KMS-11 (cell line): ENCODE measurements around the gene TAF4.

Source experiments
- H2AFZ ChIP-seq: fragments of 200-600 bp; sonication (generic); 2 replicates; pipeline ENCODE4 v1.6.1; 2016; ENCODE audit warnings: antibody characterized with exemption, mixed run types, low read depth
- H3K27ac ChIP-seq: fragments of 200-600 bp; sonication (generic); 2 replicates; pipeline ENCODE4 v1.6.1; 2016; ENCODE audit warnings: mild to moderate bottlenecking, mixed run types
- H3K27me3 ChIP-seq: fragments of 200-600 bp; sonication (generic); 2 replicates; pipeline ENCODE4 v1.6.1; 2017; ENCODE audit warnings: mild to moderate bottlenecking, low read depth, mixed run types, moderate library complexity; ENCODE audit not compliant: insufficient read depth
- H3K36me3 ChIP-seq: fragments of 200-600 bp; sonication (generic); 2 replicates; pipeline ENCODE4 v1.6.1; 2017; ENCODE audit warnings: mild to moderate bottlenecking, mixed run types; ENCODE audit not compliant: insufficient read depth
- H3K4me1 ChIP-seq: fragments of 200-600 bp; sonication (generic); 2 replicates; pipeline ENCODE4 v1.6.1; 2016; ENCODE audit warnings: mild to moderate bottlenecking, low read depth, mixed run types; ENCODE audit not compliant: poor library complexity, severe bottlenecking
- H3K4me2 ChIP-seq: fragments of 200-600 bp; sonication (generic); 2 replicates; pipeline ENCODE4 v1.7.0; 2016; ENCODE audit warnings: mild to moderate bottlenecking, mixed run types
- H3K4me3 ChIP-seq: fragments of 200-600 bp; sonication (generic); IDR thresholded peaks from 2 replicates; pipeline ENCODE4 v1.6.1; 2017; ENCODE audit warnings: low read depth, low read length, mixed read lengths; ENCODE audit not compliant: insufficient read depth
- H3K79me2 ChIP-seq: fragments of 200-600 bp; sonication (generic); 2 replicates; pipeline ENCODE4 v1.6.1; 2016; ENCODE audit warnings: low read depth, mixed run types; ENCODE audit not compliant: insufficient read depth
- H3K9ac ChIP-seq: fragments of 200-600 bp; sonication (generic); 2 replicates; pipeline ENCODE4 v1.6.1; 2016; ENCODE audit warnings: mild to moderate bottlenecking, mixed run types
- H4K20me1 ChIP-seq: fragments of 200-600 bp; sonication (generic); 2 replicates; pipeline ENCODE4 v1.6.1; 2016; ENCODE audit warnings: mild to moderate bottlenecking, mixed run types; ENCODE audit not compliant: insufficient read depth
- CTCF ChIP-seq: fragments of 200-600 bp; sonication (generic); conservative IDR thresholded peaks from 2 replicates; pipeline ENCODE4 v1.6.1; 2017; ENCODE audit warnings: low read depth, mild to moderate bottlenecking, antibody characterized with exemption, low read length, moderate library complexity, mixed read lengths

TAF4 gene

GRCh38 chr20:62025394-62025793 is 40.3 kb downstream of the TAF4 start:
- peaks cover 97% of the 10 kb centered on the region for H3K79me2 ChIP-seq
- no peak overlapping the region for H3K9ac ChIP-seq
- H3K27ac ChIP-seq, result no peak overlapping the region
- no peak overlapping the region for H3K4me3 ChIP-seq
- no peaks in the 10 kb centered on the region for H3K36me3 ChIP-seq
- H3K27me3 ChIP-seq, result no peaks in the 10 kb centered on the region
- H2AFZ ChIP-seq, result no peak overlapping the region
- no peak overlapping the region for H3K4me2 ChIP-seq
- no peak for TF ChIP-seq CTCF
- H3K4me1 ChIP-seq, result peaks cover 5% of the 10 kb centered on the region
- H4K20me1 ChIP-seq, result peaks cover 5% of the 10 kb centered on the region; the same call in 1 of the 2 replicates

- Histone ChIP-seq H3K27ac (no peak overlapping the region), H3K27me3 (no peaks in the 10 kb centered on the region), H3K9ac (no peak overlapping the region), H2AFZ (no peak overlapping the region), H4K20me1 (peaks cover 5% of the 10 kb centered on the region; the same call in 1 of the 2 replicates), H3K36me3 (no peaks in the 10 kb centered on the region), H3K4me3 (no peak overlapping the region), H3K79me2 (peaks cover 97% of the 10 kb centered on the region), H3K4me1 (peaks cover 5% of the 10 kb centered on the region), H3K4me2 (no peak overlapping the region)
- TF ChIP-seq CTCF, result no peak
Observed at GRCh38 chr20:62023935-62024334, 41.7 kb downstream of the TAF4 start.

- Histone ChIP-seq H4K20me1 (peaks cover 5% of the 10 kb centered on the region; the same call in 1 of the 2 replicates), H3K27ac (no peak overlapping the region), H3K4me3 (no peak overlapping the region), H3K4me1 (peaks cover 5% of the 10 kb centered on the region), H3K9ac (no peak overlapping the region), H3K79me2 (peaks cover 95% of the 10 kb centered on the region), H3K36me3 (no peaks in the 10 kb centered on the region), H3K4me2 (no peak overlapping the region), H3K27me3 (no peaks in the 10 kb centered on the region), H2AFZ (no peak overlapping the region)
- TF ChIP-seq CTCF, result no peak
Observed at GRCh38 chr20:62022575-62023139, 43.0 kb downstream of the TAF4 start.

GRCh38 chr20:62021793-62022385 is 43.8 kb downstream of the TAF4 start:
- Histone ChIP-seq H4K20me1 (peaks cover 5% of the 10 kb centered on the region; the same call in 1 of the 2 replicates), H3K4me2 (no peak overlapping the region), H3K79me2 (peaks cover 95% of the 10 kb centered on the region), H3K9ac (no peak overlapping the region), H3K27me3 (no peaks in the 10 kb centered on the region), H2AFZ (no peak overlapping the region), H3K27ac (no peak overlapping the region), H3K4me1 (peaks cover 5% of the 10 kb centered on the region), H3K4me3 (no peak overlapping the region), H3K36me3 (no peaks in the 10 kb centered on the region)
- no peak for TF ChIP-seq CTCF
